ENCODE results near the gene PRKCSH. TPM values are rescaled to one million over a fixed set of nuclear protein-coding genes. Genes with fewer than 3 reads are reported as not detected.

Gene PRKCSH
- total RNA-seq, 1 donor from 2014 or later, result 208 TPM

- no peak for DNase-seq (ENCODE audit: low spot score in 2 of 2)
- TF ChIP-seq, protein P1, sequence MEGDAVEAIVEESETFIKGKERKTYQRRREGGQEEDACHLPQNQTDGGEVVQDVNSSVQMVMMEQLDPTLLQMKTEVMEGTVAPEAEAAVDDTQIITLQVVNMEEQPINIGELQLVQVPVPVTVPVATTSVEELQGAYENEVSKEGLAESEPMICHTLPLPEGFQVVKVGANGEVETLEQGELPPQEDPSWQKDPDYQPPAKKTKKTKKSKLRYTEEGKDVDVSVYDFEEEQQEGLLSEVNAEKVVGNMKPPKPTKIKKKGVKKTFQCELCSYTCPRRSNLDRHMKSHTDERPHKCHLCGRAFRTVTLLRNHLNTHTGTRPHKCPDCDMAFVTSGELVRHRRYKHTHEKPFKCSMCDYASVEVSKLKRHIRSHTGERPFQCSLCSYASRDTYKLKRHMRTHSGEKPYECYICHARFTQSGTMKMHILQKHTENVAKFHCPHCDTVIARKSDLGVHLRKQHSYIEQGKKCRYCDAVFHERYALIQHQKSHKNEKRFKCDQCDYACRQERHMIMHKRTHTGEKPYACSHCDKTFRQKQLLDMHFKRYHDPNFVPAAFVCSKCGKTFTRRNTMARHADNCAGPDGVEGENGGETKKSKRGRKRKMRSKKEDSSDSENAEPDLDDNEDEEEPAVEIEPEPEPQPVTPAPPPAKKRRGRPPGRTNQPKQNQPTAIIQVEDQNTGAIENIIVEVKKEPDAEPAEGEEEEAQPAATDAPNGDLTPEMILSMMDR (IDR thresholded peaks at IDR 0.05), result no peak
- Histone ChIP-seq H3K9me3 (no peaks in the 10 kb centered on the region), H3K27me3 (peaks cover 11% of the 10 kb centered on the region), H3K4me1 (peaks cover 3 to 9% of the 10 kb centered on the region in 2 donors), H3K4me3 (no peak overlapping the region), H3K36me3 (peaks cover 28 to 31% of the 10 kb centered on the region in 2 donors), H3K27ac (no peak overlapping the region)
- intact Hi-C loops (cut with DNase I), result no loop called here
Observed at GRCh38 chr19:11485245-11485837, 49.9 kb downstream of the PRKCSH start.

DNA sequence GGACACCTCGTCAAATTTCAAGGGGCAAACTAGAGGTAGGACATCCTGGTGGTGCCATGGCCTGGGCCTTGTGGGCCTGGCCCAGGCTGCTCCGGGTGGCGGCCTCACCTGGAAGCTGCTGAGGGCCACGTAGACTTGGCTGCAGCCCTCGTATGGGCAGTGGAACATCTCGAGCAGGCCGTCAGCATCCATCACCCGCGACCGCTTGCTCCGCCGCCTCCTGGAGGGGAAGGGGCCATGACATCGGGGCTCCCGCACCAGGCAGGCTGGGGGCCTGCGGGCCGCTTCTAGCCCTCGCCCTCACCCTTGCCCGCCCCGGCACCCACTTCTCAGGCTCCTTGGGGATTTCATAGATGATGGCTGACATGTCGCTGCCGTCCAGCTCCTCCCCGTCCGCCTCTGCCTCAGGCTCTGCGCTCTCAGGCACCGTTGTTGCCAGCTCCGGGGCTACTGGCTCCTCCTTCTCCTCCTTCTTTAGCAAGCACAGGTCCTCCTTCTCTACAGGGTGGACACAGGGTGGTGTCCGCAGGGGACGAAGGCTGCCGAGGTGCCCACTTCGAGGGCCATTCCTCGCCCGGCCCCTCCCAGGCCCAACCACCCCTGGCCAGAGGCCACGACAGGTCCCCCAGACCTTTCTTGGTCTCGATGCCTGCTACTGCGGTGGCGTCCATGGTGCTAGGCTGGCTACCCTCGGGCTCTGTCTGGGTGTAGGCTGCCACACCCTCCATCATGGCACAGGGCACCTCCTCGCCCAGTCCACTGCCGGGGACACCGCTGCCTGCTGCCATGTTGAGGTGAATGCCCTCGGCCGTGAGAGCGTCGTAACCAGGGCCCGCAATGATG lies 51.4 kb downstream of the PRKCSH start:
- Histone ChIP-seq H3K27me3 (no peaks in the 10 kb centered on the region), H3K27ac (no peak overlapping the region), H3K36me3 (peaks cover 32 to 39% of the 10 kb centered on the region in 2 donors), H3K9me3 (no peaks in the 10 kb centered on the region), H3K4me3 (no peak overlapping the region), H3K4me1 (peaks cover 3 to 9% of the 10 kb centered on the region in 2 donors)
- TF ChIP-seq, protein P1 (IDR thresholded peaks at IDR 0.05), result no peak
- intact Hi-C loops (cut with DNase I), result no loop called here
- DNase-seq (ENCODE audit: low spot score in 2 of 2), result no peak

GRCh38 chr19:11489378-11489777 lies 53.9 kb downstream of the PRKCSH start:
- Histone ChIP-seq H3K4me3 (no peak overlapping the region), H3K36me3 (peaks cover 34 to 48% of the 10 kb centered on the region in 2 donors), H3K9me3 (no peaks in the 10 kb centered on the region), H3K27ac (no peak overlapping the region), H3K4me1 (no peaks in the 10 kb centered on the region), H3K27me3 (no peaks in the 10 kb centered on the region)
- TF ChIP-seq, protein P1 (IDR thresholded peaks at IDR 0.05), result no peak
- DNase-seq (ENCODE audit: low spot score in 2 of 2), result no peak
- intact Hi-C loops (cut with DNase I), result no loop called here

DNA sequence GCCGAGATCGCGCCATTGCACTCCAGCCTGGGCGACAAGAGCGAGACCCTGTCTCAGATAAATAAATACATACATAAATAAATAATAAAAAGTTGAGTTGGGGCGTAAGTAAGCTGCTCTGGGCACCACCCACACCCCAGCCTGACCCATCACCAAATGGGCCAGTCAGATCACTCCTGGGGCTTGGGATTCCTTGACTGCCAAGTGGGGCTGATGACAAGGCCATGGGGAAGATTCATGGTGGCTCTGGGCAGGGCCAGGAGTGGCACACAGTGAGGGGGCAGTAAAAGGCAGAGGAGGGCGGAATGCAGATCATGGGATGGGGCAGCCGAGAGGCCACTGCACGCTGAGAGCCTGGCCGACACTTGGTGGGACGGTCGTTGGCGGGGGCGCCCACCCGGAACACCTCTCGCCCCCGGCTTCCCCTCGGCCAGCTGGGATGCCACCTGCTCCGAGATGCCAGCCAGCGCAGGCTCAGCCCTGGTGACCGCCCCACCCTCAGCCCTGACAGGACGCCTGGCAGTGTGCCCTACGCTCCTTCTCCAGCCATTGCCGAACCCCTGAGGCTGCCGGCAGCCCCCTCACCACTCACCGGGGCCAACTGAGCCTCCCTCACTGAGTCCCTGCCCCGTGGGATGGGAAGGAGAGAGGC lies 59.3 kb downstream of the PRKCSH start:
- Histone ChIP-seq H3K4me1 (no peaks in the 10 kb centered on the region), H3K4me3 (no peak overlapping the region), H3K36me3 (peaks cover 30 to 53% of the 10 kb centered on the region in 2 donors), H3K27me3 (no peaks in the 10 kb centered on the region), H3K27ac (no peak overlapping the region), H3K9me3 (no peaks in the 10 kb centered on the region)
- TF ChIP-seq, protein P1 (IDR thresholded peaks at IDR 0.05), result no peak
- no peak for DNase-seq (ENCODE audit: low spot score in 2 of 2)
- intact Hi-C loops (cut with DNase I), result no loop called here

DNA sequence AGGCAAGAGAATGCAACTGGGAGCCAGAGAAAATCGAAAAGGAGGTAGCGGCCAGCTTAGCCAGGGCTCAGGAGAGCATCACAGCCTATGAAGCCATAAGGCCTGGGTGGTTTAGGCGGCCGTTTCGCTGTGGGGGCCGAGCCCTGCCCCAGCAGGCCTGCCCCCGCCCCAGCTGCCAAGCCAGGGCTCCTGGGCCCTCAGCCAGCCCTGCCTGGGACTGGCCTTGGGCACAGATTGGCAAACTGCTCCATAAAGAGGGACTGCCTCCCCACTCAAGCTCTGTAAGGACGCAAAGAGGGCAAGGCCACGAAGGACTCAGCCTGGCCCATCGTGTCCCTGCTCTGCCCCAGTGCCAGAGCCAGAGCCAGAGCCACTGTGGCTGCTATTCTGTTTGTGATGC lies 60.0 kb downstream of the PRKCSH start:
- peaks cover 25 to 53% of the 10 kb centered on the region in 2 donors for H3K36me3 ChIP-seq
- no peaks in the 10 kb centered on the region for H3K9me3 ChIP-seq
- intact Hi-C loops (cut with DNase I), result no loop called here
- no peaks in the 10 kb centered on the region for H3K4me1 ChIP-seq
- H3K27ac ChIP-seq, result no peak overlapping the region
- TF ChIP-seq, protein P1 (IDR thresholded peaks at IDR 0.05), result no peak
- DNase-seq (ENCODE audit: low spot score in 2 of 2), result no peak
- no peaks in the 10 kb centered on the region for H3K27me3 ChIP-seq
- no peak overlapping the region for H3K4me3 ChIP-seq

All from ascending aorta (tissue), 2 donors.